ENCODE data around the gene ITGB8. TPM values are rescaled to one million over a fixed set of nuclear protein-coding genes. Genes with fewer than 3 reads are reported as not detected.

ITGB8 gene
- total and polyA plus RNA-seq, 12 donors: 1.1 to 16.4 (median 6.3) TPM

- H3K27ac ChIP-seq: peak overlapping the region in 1 of 5 donors; percentile 48
- no peak overlapping the region for H3K4me3 ChIP-seq
- peak in 6 of 7 donors; percentile 24 to 67 (median 51) for DNase-seq
- TF ChIP-seq, protein P1, sequence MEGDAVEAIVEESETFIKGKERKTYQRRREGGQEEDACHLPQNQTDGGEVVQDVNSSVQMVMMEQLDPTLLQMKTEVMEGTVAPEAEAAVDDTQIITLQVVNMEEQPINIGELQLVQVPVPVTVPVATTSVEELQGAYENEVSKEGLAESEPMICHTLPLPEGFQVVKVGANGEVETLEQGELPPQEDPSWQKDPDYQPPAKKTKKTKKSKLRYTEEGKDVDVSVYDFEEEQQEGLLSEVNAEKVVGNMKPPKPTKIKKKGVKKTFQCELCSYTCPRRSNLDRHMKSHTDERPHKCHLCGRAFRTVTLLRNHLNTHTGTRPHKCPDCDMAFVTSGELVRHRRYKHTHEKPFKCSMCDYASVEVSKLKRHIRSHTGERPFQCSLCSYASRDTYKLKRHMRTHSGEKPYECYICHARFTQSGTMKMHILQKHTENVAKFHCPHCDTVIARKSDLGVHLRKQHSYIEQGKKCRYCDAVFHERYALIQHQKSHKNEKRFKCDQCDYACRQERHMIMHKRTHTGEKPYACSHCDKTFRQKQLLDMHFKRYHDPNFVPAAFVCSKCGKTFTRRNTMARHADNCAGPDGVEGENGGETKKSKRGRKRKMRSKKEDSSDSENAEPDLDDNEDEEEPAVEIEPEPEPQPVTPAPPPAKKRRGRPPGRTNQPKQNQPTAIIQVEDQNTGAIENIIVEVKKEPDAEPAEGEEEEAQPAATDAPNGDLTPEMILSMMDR (IDR thresholded peaks at IDR 0.05): no peak
- TF ChIP-seq POLR2A (IDR thresholded peaks at IDR 0.05): no peak
- H3K9me3 ChIP-seq (replicated peaks in 1 of 3): peaks cover 0 to 5% (median 0%) of the 10 kb centered on the region in 3 donors
- no peaks in the 10 kb centered on the region for H3K27me3 ChIP-seq
- no peaks in the 10 kb centered on the region for H3K36me3 ChIP-seq (replicated peaks in 1 of 2)
- peaks cover 11 to 26% of the 10 kb centered on the region in 2 donors for H3K4me1 ChIP-seq (replicated peaks in 1 of 2)
- intact Hi-C loops (cut with DNase I): no loop called here
- WGBS, 4 donors: 44 to 54% (median 50%) methylated on average over 5 of the region's 5 CpGs
Observed at GRCh38 chr7:20407585-20408466, 77.1 kb downstream of the ITGB8 start.

GRCh38 chr7:20408467-20408826 lies 77.7 kb downstream of the ITGB8 start:
- peaks cover 0 to 5% (median 0%) of the 10 kb centered on the region in 3 donors for H3K9me3 ChIP-seq (replicated peaks in 1 of 3)
- peak in 2 of 7 donors; percentile 15 to 25 for DNase-seq
- H3K36me3 ChIP-seq (replicated peaks in 1 of 2): no peaks in the 10 kb centered on the region
- no peaks in the 10 kb centered on the region for H3K27me3 ChIP-seq
- H3K27ac ChIP-seq: no peak overlapping the region
- intact Hi-C loops (cut with DNase I): no loop called here
- TF ChIP-seq, protein P1 (IDR thresholded peaks at IDR 0.05): no peak
- TF ChIP-seq POLR2A (IDR thresholded peaks at IDR 0.05): no peak
- H3K4me3 ChIP-seq: no peak overlapping the region
- peaks cover 11 to 20% of the 10 kb centered on the region in 2 donors for H3K4me1 ChIP-seq (replicated peaks in 1 of 2)
- 75 to 83% (median 79%) methylated on average over 2 of the region's 2 CpGs for WGBS, 4 donors

DNA sequence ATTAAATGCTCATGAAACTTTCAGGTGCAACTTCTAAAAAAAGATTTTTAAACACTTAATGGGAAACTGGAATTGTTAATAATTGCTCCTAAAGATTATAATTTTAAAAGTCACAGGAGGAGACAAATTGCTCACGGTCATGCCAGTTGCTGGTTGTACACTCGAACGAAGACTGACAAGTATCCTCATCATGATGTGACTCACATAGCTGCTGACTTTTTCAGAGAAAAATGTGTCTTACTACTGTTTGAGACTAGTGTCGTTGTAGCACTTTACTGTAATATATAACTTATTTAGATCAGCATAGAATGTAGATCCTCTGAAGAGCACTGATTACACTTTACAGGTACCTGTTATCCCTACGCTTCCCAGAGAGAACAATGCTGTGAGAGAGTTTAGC lies 79.3 kb downstream of the ITGB8 start:
- Histone ChIP-seq H3K9me3 (replicated peaks in 1 of 3) (peaks cover 0 to 5% (median 0%) of the 10 kb centered on the region in 3 donors), H3K27me3 (no peaks in the 10 kb centered on the region), H3K36me3 (replicated peaks in 1 of 2) (no peaks in the 10 kb centered on the region), H3K4me3 (no peak overlapping the region), H3K27ac (no peak overlapping the region), H3K4me1 (replicated peaks in 1 of 2) (peaks cover 11 to 20% of the 10 kb centered on the region in 2 donors)
- DNase-seq: no peak
- intact Hi-C loops (cut with DNase I): no loop called here
- TF ChIP-seq, protein P1 (IDR thresholded peaks at IDR 0.05): no peak
- no peak for TF ChIP-seq POLR2A (IDR thresholded peaks at IDR 0.05)
- WGBS, 4 donors: 93 to 94% (median 94%) methylated on average over 5 of the region's 5 CpGs

DNA sequence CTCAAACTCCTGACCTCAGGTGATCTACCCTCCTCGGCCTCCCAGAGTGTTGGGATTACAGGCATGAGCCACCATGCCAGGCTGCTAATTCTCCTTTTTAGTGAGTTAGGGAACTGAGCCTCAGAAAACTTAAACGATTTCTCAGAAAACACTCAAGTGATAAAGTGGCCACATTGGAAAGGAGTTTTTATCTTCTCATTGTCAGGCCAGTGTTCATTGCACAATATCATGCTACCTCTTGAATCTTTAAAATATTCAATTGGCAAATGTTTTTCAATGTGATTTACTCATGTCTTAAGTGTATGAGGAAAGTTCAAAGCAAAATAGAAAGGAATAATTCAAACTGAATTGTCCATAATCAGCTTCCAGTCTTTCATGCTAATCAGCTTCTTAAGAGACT lies 80.7 kb downstream of the ITGB8 start:
- Histone ChIP-seq H3K9me3 (replicated peaks in 1 of 3) (peaks cover 0 to 5% (median 0%) of the 10 kb centered on the region in 3 donors), H3K4me1 (replicated peaks in 1 of 2) (peaks cover 11 to 20% of the 10 kb centered on the region in 2 donors), H3K27ac (no peak overlapping the region), H3K27me3 (no peaks in the 10 kb centered on the region), H3K4me3 (no peak overlapping the region), H3K36me3 (replicated peaks in 1 of 2) (no peaks in the 10 kb centered on the region)
- TF ChIP-seq POLR2A (IDR thresholded peaks at IDR 0.05): no peak
- TF ChIP-seq, protein P1 (IDR thresholded peaks at IDR 0.05): no peak
- WGBS, 4 donors: 86 to 89% (median 87%) methylated on average over 2 of the region's 2 CpGs
- intact Hi-C loops (cut with DNase I): no loop called here
- DNase-seq: no peak
